NOMO-1 (cell line): ENCODE results near the gene IHH.

ENCODE experiments used
- DNase-seq, 2 experiments: peaks; one replicate each; lab custom pipeline; 2025; ENCODE audit not compliant: unreplicated experiment in 2 of 2; lab: John Stamatoyannopoulos, UW

The IHH gene

DNA sequence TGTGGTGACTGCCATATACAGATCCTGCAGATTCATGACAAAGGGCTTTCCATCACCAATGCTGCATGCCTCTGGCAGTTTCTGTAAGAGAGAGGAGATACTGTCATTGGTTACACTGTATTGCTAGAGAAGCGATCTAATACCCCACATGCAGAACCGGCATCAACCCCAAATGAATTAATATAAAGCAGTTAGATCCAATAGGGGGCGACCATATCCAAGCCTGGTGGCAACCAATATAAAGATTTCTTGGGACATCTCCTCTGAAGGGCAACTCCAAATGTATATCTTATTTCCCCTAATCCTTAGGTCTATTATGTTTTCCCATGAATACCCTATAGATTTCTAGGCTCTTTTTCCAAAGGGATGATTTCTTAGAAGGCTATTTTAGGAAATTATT lies 17.4 kb upstream of the IHH start:
- no peak for DNase-seq

DNA sequence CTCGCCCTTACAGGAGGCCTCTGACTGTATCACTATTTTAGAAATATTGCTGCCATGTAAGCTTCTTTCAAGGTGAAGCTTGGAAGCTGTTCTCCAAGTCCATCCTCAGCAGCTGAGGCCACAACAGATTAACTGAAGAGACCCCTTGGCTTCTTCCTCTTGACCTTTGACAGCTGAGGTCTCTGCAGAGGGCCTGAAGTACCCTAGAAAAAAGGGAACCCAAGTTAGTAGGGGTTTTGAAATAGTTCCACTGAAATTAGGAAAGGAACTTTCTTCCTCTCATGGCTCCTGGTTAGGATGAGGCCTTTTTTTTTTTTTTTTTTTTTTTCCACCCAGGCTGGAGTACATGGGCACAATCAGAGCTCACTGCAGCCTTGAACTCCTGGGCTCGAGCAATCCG lies 15.5 kb upstream of the IHH start:
- DNase-seq: peak; percentile 55 to 63

DNA sequence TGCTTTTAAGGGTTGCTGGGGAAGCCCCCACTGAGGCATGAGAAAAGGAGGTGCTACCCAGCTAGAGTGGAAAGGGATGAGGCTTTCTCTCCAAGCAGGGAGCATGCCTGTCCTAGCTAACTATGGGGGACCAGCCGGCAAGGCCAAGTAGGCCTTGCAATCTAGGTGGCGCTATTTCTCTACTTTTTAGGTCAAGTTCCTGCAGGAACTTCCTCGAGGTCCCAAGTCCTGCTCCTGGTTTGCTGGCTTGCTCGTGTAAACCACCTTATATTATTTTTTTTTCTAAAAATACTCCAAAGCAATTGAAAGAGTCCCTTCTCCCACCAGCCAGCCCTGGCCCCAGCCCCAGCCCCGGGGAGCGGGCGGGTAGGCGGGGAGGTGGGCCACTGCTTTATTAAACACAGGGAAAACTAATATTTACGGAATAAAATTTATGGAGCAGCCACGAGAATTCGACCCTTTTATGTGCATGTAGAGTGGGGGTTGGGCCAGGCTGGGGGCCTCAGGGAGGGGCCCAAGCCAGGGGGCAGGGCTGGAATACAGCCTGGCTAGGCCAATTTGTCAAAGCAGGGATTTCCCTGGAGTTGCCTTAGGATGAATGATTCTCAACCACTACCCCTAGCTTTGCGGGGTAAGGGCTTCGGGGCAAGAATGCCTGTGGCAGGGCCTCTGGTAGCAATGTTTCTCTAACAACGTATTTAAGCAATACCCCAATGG lies 12.8 kb upstream of the IHH start:
- DNase-seq: peak; percentile 57 to 70

DNA sequence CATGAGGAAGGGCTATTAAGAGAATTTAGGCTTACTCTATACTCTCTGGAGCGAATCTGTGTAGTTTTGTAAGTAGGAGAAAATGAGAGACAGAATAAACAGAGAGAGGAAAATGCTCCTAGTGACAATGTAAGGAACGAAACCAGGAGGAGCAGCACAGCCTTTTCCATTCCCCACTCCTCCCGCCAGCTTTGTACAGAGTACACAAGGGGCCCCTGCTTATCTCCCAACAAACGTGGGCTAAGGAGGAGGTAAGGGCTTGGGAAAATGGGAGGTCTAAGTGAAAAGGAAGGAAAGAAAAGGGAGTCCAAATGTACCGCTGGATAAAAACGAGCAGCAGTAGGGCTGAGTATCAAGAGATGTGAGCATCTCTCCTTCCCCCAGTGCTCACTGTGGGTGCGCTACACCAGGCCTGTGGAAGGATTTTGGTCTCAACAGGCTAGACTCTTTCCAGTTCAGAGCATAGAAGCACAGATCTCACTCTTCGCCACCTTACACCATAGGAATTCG lies 12.1 kb upstream of the IHH start:
- no peak for DNase-seq

DNA sequence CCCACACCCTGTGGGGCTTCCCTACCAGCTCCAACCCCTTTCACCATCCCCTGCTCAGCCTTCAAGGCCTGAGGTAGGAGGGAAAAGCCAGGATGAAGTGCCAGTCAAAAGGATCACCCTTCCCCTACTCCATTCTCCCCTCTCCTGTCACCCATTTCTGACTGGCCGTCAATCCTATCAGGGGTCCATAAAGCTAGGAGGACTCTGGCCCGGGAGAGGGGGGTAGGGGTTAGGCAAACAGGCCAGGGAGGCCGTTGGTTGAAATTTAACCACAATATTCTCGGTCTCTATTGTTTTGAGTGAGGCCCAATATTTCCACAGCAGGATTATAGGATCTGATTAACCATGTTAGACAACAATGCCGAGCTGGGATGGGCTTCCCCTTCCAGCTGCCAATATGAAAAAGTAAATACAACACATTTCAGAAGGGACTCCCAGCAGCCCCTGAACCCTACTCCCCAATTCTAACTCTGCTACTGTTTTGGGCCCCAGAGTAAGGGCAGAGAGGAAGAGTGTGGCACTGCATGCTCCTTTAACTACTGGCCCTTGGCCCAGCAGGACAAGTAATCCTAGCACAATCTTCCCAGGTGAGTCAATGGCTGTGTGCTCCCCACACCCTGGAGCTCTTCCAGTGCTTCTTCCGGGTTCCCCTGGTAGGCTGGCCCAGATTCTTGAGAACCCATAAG lies 10.6 kb upstream of the IHH start:
- no peak for DNase-seq

DNA sequence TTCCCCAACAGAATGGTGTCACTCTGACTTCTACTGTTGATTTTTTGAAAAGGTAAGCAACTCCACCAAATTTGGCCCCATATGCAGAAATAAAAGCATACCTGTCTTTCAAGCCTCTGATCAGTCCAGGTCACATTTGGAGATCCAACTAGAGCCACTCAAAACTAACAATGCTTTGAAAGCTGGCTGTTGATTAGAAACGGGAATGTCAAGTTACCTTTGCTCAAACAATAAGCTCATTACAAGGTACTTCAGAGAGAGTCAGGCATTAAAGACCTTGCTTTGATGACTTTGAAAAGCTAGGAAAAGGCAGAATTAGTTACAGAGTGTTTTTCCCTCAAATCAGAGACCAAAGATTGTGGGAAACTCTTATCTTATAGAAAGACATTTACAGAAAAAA lies 4.8 kb upstream of the IHH start:
- no peak for DNase-seq

DNA sequence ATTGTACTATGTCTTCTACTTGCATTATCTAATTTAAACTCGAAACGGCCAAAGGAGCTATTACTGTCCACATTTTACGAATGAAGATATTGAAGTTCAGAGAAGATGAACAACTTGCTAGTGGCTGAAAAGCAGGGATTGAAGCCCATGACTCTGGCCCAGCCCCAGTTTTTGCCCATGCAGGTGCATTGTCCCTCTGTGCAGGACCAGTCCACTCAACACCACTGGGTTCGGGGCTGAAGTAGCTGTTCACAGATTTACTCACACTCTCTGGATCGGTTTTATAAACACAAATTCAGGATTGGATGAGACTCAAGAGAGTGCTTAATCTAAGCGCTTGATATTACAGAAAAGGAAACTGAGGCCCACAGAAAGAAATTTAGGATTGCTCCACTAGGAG lies 1.4 kb upstream of the IHH start:
- DNase-seq: no peak

DNA sequence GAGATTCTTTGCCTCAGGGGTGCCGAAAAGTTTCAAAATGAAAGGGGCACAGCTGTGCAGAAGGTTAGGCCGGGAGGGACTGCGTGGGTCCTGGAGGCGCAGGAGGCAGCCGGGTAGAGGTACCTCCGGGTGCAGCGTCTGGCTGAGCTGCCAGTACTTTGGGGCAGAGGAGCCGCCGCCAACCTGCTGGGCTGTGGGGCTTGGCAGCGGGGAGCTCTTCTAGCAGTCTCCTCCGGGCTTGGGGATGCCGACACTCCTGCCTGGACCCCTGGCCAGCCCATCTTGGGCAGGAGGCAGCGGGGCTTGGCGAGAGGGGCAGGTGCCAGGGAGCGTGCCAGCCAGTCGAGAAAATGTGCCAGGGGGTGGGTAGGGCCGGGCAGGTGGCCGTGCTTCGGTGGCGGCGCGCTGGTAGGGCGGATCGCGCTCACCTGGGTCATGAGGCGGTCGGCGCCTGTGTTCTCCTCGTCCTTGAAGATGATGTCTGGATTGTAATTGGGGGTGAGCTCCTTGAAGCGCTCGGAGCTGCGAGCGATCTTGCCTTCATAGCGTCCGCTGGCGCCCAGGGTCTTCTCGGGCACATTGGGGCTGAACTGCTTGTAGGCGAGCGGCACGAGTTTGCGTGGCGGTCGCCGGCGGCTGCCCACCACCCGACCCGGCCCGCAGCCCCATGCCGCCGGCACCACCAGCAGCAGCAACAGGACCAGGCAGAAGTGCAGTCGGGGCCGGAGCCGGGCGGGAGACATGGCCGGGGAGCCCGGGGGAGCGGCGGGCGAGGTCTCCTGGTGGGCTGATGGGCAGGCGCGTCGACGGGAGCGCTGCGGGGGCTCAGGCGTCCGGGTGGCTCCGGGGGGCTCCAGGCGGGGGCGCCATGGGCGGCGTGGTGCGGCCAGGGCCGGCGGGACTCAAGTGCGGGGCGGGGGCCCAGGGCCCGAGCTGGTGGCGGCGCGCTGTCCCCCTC lies 717 bp downstream of the IHH start:
- DNase-seq: no peak

DNA sequence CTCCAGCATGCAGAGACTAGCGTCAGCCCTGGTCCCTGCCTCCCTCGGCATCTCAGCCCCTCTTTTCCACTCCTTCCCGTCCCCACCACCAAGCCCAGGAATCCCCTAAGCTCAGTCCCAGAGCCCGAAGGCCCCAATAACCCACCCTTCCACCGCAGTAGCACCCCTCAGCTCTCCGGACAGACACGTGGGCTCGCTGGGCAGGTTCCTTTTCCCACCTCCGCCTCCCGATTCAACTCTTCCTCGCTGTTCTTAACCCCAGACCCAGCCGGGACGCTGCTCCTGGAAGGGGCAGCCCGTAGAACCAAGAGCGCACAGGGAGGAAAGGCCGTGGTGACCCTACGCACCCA lies 1.4 kb downstream of the IHH start:
- DNase-seq: no peak

DNA sequence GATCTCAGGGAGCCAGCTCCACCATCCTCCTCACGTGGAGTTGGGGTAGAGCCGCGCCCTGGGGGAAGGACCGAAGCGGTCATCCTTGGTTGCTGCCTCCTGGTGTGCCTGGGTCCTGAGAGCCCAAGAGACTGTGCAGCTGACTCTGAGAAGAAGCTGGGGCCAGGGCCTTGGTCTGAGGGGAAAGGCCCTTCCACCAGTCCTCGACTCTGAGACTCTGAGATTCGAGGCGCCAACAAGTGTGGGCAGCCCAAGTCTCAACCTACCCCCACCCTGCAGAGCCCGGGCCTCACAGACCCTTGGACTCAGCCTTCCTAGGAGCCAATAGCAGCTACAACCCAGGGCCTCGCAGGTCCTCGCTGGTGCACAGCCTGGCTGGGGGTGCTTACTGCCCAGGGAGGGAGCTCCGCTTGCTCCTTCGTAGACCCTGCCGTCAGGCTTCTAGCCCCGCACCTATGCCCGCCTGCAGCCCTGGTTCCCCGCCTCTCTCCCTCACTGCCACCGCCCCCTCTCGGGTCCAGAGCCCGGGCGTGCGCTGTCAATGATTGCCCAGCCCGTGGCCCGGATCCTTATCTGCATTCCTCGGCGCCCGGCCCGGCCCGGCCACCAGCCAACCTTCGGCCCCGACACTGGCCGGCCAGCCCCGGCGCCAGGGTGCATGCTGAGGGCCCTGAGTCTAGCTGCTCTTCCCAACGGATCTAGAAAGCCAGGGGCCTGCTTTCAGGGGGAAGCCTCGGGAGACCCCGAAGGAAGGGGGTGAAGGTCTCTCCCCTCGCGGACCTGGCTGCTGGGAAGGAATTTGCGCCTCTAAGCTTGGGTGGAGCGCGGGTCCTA lies 2.0 kb downstream of the IHH start:
- DNase-seq: no peak

DNA sequence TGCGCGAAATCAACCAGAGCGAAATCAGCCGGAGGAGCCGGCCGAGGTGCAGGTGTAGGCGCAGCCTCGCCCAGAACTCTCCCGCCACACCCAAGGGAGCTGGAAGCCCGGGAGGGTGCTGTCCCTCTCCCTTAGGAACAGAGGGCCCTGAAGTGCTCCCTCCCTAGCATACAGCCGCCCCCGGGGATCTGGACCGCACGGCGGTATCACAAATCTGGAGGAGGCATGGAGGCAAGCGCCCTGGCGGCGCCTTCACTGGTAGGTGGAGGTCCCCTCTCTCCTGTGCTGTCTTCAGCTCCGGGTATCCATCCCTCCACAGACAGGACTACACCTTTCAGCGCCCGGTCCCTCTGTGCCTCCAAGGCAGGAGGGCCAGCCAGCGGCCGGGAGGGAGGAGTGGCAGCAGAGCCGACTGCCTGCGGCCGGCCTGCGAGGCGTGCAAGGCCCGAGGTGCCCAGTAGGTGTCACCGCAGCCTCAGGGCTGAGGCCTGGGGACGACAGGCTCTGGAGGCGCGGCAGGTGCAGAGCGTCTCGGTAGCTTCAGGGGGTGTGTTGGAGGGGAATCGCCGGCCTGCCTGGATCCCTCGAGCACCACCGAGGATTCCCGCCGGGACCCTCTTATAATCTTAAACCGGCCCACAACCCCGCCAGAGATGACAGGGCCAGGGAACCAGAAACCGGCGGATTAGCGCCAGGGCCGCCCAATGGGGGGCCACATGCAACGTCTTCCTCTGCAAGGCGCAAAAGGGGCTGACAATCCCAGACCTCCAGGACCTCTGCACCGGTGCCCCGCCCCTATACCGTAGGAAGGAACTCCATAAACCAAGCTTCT lies 2.8 kb downstream of the IHH start:
- peak; percentile 36 to 75 for DNase-seq

DNA sequence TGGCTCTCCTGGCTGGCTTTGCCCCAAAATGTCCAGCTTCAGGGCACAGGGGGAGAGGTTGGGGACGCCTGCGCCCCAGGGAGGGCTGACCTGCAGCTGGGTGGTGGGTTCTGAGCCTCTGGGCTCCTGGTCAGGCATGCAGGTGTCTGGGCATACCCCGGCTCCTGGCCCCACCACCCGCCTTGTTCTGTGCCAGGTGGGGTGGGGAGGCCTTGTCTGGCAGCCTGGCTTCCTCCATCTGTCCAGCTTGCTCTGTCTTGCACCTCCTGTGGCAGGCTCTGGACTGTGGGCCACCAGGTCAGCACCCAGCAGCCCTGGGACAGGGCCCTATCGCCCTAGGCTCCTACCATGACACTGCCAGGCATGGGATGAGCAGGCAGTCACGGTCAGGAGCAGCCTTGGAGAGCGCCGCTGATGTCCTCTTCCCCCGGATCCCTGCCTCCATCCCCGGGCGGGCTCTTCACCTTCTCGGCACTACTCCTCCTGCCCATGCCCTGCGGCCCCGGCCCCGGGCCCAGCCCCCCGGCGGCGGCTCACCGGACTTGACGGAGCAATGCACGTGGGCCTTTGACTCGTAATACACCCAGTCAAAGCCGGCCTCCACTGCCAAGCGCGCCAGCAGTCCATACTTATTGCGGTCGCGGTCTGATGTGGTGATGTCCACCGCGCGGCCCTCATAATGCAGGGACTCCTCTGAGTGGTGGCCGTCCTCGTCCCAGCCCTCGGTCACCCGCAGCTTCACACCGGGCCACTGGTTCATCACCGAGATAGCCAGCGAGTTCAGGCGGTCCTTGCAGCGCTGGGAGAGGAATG lies 3.6 kb downstream of the IHH start:
- DNase-seq: no peak

DNA sequence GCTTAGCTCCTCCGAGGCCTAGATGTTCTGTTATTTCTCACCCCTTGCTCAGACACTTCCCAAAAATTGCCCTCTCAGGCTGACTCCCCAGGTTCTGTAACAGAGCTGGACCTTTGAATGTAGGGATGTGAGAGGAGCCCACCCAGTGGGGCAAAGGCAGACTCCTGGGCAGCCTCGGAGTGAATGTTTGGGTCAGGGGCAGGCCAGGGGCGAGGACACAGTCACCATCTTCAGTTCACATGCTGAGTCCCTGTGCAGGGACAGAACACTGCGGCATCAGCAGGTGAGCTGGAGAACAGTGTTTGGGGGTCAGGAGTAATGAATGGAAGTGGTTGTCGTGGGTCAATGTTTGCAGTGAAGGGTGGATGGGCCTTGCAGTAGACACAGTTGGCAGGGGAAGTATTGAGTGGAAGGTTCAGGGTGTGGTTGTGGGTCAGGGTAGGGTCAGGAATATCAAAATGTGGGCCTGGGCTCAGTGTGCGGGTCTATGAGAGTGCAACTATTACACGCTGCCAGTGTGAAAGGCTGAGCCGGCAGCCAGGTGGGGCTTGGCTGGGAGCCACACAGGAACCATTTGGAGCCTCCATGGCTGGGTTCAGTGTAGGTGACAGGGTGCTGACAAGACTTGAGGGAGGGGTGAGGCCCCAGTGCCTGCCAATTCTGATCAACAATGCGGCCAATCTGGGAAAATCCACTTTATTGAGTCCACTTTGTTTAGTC lies 4.4 kb downstream of the IHH start:
- DNase-seq: no peak

DNA sequence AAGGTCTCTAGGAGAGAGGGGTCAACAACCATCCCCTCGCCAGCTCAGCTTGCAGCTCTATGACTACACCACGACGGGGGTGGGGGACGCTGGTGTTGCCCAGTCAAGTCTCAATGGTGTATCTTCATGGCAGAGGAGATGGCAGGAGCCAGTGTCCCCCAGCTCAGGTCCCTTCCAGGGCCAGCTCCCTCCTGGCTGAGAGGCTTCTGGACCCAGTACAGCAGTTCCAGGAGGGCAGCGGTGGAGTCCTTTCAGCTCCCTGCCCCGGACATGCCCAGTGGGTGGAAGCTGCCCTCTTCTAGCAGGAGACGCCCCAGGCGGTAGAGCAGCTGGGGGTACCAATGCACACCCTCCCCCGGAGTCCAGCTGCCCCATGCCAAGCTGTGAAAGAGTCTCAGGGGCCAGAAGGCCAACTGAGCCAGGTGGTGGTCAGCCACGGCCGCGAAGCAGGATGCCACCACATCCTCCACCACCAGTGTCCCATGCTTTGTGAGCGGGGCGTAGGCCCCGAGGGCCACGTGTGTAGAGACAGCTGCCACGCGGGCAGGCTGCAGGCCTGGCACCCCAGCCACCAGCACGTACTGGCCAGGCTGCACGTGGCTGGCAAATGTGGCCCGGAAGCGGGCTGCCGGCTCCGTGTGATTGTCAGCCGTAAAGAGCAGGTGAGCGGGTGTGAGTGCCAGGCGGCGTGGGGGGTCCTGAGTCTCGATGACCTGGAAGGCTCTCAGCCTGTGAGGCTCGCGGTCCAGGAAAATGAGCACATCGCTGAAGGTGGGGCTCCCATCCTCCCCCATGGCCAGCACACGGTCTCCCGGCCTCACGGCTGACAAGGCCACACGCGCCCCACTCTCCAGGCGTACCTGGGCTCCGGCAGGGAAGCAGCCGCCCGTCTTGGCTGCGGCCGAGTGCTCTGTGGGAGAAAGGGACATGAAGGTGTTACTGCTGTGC lies 5.5 kb downstream of the IHH start:
- DNase-seq: no peak

DNA sequence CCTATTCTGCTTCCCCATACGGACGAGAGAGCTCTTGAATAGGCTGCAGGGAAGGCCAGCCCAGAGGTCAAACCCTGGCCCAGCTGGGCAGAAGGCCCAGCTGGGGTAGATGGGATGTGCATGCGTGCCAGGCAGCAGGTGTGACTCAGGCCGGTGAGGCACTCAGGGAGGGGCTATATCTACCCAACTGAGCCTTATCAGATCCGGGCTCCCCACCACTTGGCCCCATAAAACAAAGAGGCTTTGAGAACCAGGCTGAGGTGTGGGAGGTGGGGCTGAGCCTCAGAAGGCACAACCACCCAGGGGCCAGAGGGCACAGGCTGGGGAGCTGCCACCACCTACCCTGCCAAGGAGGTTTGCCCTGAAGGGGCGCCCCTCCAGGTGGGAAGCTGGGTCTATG lies 11.4 kb downstream of the IHH start:
- no peak for DNase-seq

DNA sequence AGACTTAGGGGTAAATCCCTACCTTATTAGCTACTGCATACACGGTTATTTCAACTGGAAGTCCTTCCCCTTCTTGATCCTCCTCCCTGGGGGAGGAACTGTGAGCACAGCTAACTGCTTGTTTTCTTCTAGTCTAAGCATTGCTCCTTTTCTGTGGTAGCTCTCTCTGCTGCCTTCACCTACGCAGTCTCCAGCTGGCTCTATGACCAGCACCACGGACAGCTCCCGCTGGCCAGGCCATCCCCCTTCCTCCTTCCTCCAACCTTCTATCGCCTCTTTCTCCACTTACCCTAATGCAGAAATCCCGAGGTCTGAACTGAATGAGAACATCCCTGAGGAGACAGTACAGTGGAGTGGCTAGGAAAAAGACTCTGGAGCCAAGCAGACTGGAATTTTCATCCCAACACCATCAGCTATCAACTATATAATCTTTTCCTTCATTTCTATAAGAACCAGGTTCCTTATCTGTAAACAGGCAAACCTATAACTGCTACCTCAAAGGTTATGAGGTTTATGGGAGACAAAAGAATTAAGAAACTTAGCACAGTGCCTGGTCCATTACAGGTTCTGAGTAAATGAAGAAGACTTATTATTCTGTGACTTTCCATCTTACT lies 14.7 kb downstream of the IHH start:
- peak; percentile 25 to 36 for DNase-seq

DNA sequence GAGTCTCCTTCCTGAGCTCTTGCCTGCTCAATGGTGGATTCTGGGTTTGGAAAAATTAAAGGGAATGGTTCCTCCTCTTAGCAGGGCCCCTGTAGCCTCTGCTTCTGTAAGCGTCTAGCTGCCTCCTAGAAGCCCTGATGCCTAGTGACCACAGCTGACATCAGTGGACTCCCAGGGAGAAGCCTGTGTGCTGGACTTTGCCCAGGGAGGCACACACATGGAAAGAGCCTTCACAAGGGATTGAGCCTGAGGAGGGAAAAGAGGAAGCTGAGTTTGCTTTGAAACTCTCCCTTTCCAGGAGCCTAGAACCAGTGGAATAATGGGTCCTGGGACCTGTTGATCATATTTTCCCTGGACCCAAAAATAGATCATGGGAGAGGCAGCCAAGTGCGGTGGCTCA lies 18.0 kb downstream of the IHH start:
- no peak for DNase-seq
